Neural cell (in vitro differentiated cells): ENCODE results near the gene HS6ST3.

Experiments
- CTCF ChIP-seq: fragments of 450-650 bp; IDR thresholded peaks from 2 replicates; pipeline ENCODE4 v1.5.1; 2014; ENCODE audit warnings: antibody characterized with exemption, mild to moderate bottlenecking, moderate library complexity; ENCODE audit not compliant: poor library complexity, severe bottlenecking
- EP300 ChIP-seq: fragments of 450-650 bp; conservative IDR thresholded peaks from 2 replicates; pipeline ENCODE4 v1.6.1; 2014; ENCODE audit warnings: antibody characterized with exemption, mild to moderate bottlenecking, moderate library complexity; ENCODE audit not compliant: poor library complexity, severe bottlenecking
- EZH2 ChIP-seq: fragments of 200-600, 300-800 bp; shearing (Covaris generic), sonication (generic); IDR thresholded peaks from 2 replicates; pipeline ENCODE4 v1.6.1; 2014; ENCODE audit warnings: antibody characterized with exemption, low read length, borderline replicate concordance, mild to moderate bottlenecking; ENCODE audit not compliant: insufficient read depth, poor library complexity, severe bottlenecking
- MXI1 ChIP-seq: fragments of 450-650 bp; conservative IDR thresholded peaks from 2 replicates; pipeline ENCODE4 v1.6.1; 2014; ENCODE audit warnings: antibody characterized with exemption, mild to moderate bottlenecking; ENCODE audit not compliant: poor library complexity, severe bottlenecking
- POLR2AphosphoS5 ChIP-seq: IDR thresholded peaks from 2 replicates; pipeline ENCODE4 v1.6.1; 2012
- REST ChIP-seq: IDR thresholded peaks from 2 replicates; pipeline ENCODE4 v1.6.1; 2012; ENCODE audit warnings: borderline replicate concordance

- no peak for TF ChIP-seq CTCF
- TF ChIP-seq MXI1, result no peak
- TF ChIP-seq EP300, result no peak
- TF ChIP-seq EZH2, result no peak
- no peak for TF ChIP-seq REST
- TF ChIP-seq POLR2AphosphoS5, result no peak
Observed at GRCh38 chr13:96086736-96087135, 3.2 kb upstream of the HS6ST3 start.
